Epithelial cell of proximal tubule (primary cell): ENCODE results near the gene BEX4. TPM values are rescaled to one million over a fixed set of nuclear protein-coding genes. Genes with fewer than 3 reads are reported as not detected.
A peak's percentile ranks its signal among the peaks of the same experiment; 100 is the strongest.
"Not testable (repeated sequence)": the region's sequence is repeated elsewhere in the genome, so short reads cannot be mapped to it uniquely, and the experiment has no call there.

ENCODE experiments used
- DNase-seq: peaks from one replicate; pipeline ENCODE4 v3.0.0-alpha.2; 2011; ENCODE audit warnings: low read depth
- H3K4me3 ChIP-seq: 2 replicates; pipeline ENCODE4 v1.5.1; 2011; ENCODE audit warnings: low read depth, mild to moderate bottlenecking, low read length
- total RNA-seq: library from RNA; depleted of rRNA; stranded (reverse); fragments of >200 nt; gene quantifications from 2 replicates; pipeline ENCODE4 v1.2.3, GENCODE V29; 2015
- TF ChIP-seq, protein P1 (sequence below): conservative IDR thresholded peaks from 2 replicates; pipeline ENCODE4 v1.5.1; 2012; ENCODE audit warnings: low read depth, mild to moderate bottlenecking, low read length

BEX4 gene, protein sequence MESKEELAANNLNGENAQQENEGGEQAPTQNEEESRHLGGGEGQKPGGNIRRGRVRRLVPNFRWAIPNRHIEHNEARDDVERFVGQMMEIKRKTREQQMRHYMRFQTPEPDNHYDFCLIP
- 34.2 and 46.4 TPM in 2 replicates for total RNA-seq

DNA sequence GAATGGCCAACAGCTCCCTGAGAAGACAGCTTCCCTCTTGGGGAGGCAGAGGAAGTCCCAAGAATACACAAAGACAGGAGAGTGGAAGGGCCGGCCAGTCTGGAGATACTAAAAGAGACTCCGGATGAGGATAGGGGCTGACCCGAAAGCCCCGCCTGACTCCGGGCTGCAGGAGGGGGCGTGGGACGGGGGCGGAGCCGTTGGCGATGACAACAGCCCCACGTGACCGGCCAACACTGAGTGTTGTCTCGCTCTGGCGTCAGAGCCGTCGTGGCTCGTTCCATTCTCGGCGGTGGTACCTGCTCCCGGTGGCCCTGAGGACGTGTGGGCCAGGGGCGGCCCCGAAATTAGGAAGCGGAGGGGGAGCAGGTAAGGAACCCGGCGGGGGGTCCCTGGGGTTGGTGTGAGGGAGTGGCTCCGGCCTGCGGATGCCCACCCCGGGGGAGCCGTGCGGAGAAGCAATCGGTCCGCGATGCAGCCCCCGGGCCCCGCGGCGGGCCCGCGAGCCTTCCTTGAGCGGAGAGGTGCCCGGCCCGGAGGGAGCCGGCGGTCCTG, at the start of gene BEX4:
TSS of gene BEX4 (plus strand) at position 239 of the 555 bp plus-strand sequence. CDS start 1,046 bp downstream, outside the sequence.
- TF ChIP-seq, protein P1, sequence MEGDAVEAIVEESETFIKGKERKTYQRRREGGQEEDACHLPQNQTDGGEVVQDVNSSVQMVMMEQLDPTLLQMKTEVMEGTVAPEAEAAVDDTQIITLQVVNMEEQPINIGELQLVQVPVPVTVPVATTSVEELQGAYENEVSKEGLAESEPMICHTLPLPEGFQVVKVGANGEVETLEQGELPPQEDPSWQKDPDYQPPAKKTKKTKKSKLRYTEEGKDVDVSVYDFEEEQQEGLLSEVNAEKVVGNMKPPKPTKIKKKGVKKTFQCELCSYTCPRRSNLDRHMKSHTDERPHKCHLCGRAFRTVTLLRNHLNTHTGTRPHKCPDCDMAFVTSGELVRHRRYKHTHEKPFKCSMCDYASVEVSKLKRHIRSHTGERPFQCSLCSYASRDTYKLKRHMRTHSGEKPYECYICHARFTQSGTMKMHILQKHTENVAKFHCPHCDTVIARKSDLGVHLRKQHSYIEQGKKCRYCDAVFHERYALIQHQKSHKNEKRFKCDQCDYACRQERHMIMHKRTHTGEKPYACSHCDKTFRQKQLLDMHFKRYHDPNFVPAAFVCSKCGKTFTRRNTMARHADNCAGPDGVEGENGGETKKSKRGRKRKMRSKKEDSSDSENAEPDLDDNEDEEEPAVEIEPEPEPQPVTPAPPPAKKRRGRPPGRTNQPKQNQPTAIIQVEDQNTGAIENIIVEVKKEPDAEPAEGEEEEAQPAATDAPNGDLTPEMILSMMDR = no peak
- H3K4me3 ChIP-seq = peak within 1 kb of the TSS; percentile 78
- no peak for DNase-seq

DNA sequence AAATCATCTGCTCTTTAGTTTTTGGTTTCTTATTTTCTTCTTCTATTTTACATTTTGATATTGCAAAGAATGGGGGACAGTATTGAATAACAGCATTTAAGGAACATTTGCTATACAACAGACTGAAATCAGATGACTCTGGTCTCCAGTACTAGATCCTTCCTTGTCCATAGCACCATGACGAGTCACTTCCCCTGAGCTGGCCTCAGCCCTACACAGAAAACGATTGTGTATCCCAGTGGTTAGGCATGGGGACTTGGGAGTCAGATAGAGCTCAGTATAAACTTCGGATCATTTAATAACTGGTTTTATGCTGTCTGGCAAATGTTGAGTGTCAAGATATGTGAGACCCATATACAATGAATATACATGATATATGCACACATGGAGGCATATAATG, 44.7 kb upstream of the BEX4 start:
- no peak for DNase-seq
- H3K4me3 ChIP-seq = no peak overlapping the region
- TF ChIP-seq, protein P1 = no peak

DNA sequence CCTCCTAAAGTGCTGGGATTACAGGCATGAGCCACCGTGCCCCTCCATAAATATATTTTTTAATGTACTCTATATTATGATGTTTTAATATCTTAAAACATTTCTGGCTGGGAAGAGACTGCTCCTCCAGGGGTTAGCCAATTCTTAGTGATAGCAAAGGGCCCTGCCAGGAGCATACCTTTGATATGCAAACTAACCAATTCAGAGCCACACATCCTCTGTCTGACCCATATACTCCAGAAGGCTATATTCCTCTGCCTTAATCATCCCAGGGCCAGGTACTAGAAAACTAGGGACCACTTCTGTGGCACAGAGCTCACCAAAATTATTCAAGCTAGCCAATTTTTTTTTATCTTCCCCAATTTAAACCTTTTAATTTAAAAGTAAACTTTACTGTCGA, 43.6 kb upstream of the BEX4 start:
- no peak for DNase-seq
- no peak overlapping the region for H3K4me3 ChIP-seq
- TF ChIP-seq, protein P1 = no peak

DNA sequence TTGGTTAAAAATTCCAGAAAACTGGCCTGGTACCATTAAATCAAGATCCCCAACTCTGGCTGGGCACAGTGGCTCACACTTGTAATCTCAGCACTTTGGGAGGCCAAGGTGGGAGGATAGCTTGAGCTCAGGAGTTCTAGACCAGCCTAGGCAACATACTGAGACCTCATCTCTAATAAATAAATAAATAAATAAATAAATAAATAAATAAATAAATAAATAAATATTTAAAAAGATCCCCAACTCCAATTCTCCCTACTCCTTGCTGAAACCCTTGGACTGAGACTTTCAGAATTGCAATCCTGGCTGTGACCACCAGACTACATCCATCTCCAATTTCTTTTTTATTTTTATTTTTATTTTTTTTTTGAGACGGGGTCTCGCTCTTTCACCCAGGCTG, 39.7 kb upstream of the BEX4 start:
- H3K4me3 ChIP-seq, DNase-seq: not testable (repeated sequence)

DNA sequence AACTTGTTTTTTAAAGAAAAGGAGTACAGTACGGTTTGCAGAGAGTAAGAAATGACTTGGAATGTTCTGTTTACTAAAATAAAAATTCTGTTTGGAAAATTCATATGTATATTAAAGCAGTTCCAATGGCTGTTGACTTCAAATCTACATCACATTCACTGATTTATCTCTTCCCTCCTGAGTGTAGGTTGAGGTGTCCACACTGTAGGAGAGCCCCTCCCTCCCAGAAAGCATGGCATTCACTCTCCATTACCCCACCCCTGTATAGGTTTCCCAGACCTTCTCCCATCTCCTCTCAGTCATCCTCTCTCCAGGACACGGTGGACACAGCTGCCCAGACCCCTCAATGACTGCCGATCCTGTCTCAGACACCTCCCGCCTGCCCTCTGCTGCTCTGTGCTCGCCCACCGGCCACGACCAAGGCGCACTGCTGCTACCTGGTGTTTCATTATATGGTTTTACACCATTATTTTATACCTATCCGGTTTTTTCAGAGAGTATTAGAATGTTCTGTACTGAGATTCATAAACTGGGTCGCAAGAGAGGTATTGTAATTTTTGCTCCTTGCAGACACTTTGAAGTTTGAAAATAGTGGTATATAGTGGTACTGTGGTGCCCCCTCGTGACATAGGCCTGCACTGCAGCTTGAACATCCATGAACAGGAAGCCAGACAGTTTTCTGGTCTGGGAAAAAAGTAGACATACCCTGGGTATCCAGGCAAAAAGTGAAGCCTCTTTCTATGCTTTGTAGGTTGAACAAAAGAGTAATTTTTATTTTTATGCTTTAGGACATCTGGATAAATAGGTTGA, 38.8 kb upstream of the BEX4 start:
- DNase-seq = no peak
- H3K4me3 ChIP-seq = peak overlapping the region; percentile 33
- TF ChIP-seq, protein P1 = peak; percentile 74

DNA sequence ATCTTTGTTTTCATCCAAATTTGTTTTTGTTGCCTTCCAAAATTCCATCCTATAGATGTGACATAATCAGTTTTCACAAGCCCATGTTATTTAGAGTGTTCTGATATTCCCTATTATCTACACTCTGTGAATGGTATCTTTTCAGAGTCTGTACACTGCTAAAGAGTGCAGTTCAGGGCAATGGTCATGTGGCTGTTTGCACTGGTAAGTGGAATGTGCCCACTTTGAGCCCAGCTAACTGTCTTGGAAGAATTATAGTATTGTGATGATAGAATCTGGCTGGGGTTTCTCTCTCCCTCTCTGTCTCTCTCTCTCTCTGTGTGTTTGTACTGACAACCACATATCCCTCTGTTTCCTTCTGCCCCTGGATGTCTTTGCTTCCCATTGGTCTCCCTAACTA, 37.4 kb upstream of the BEX4 start:
- no peak overlapping the region for H3K4me3 ChIP-seq
- TF ChIP-seq, protein P1 = no peak
- DNase-seq = no peak

DNA sequence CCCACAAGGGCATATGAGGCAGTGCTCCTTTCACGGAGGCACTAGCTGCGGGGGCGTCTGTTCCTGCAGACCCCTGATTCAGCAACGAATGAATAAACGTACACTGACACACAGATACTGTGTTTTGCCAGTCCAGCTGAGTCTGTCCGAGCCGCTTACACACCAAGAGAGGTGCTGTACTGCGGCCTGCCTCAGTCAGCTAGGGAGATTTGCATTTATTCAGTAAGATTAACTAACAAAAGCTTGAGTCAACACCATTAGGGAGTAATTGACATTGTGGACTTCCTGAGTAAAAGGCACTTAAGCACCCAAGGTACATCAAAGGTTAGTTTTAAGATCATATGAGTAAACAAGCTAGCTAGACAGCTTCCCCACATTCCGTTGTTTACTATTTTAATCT, 31.0 kb upstream of the BEX4 start:
- DNase-seq = no peak
- TF ChIP-seq, protein P1 = no peak
- H3K4me3 ChIP-seq = no peak overlapping the region
